GM15510 (cell line): ENCODE results near the gene ARHGAP26.

ENCODE experiments used
- POLR2A ChIP-seq: IDR thresholded peaks from 3 replicates; pipeline ENCODE4 v1.6.1; 2011; ENCODE audit warnings: borderline replicate concordance; ENCODE audit not compliant: insufficient read length; ENCODE audit errors: extremely low read depth

The ARHGAP26 gene

DNA sequence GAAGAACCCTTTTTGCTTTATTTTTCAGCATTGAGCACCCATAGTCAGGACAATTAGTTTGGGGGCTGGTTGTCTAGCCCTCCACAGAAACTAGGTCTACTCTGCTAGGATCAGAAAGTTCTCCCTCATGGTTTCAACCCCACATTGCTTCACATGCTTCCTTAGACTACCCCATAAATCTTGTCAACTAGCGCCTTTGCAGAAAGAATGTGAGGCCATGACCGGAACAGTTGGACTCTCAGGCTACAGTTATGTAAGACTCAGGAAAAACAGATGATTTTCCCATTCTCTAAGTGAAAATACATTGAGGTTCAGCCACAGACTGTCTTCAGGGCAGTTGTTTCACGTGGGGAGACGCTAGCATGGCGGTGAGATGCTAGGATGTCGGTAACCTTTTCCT, 377.7 kb downstream of the ARHGAP26 start:
- TF ChIP-seq POLR2A: no peak

DNA sequence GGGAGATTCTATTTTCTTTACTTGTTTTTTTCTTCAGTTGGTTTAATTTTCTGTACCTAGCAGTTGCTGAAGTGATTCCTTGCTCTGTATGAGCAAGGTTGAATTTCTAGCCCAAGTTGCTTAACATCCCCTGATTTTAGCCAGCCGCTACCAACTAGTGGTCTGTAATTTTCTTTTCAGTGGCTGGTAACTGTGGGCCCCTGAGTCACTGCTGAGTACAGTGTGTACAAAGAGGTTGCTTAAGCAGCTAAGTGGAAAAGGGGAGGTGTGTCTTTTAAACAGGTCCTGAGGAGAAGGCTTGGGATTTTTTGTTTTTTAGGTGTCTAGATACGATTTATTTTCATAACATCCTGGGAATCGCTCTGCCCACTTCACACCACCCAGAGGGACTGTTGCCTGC, 378.6 kb downstream of the ARHGAP26 start:
- TF ChIP-seq POLR2A: no peak

DNA sequence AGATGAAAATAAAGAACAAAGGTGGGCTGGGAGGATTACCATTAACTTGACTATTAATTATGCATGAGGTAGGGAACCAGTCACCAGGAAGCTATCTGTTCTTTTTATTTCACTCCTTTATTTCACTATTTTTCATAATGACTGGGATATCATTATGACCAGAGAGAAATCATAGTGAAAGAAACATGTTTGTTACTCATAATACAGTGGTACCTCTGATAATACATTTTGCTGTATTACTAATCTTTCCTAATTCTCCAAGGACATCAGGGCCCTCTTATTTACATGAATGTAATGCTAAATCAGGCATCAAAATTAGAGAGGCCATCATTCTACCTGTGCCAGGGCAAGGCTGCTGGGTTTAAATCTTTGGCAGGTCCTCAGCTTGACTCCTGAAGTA, 379.6 kb downstream of the ARHGAP26 start:
- TF ChIP-seq POLR2A: no peak

DNA sequence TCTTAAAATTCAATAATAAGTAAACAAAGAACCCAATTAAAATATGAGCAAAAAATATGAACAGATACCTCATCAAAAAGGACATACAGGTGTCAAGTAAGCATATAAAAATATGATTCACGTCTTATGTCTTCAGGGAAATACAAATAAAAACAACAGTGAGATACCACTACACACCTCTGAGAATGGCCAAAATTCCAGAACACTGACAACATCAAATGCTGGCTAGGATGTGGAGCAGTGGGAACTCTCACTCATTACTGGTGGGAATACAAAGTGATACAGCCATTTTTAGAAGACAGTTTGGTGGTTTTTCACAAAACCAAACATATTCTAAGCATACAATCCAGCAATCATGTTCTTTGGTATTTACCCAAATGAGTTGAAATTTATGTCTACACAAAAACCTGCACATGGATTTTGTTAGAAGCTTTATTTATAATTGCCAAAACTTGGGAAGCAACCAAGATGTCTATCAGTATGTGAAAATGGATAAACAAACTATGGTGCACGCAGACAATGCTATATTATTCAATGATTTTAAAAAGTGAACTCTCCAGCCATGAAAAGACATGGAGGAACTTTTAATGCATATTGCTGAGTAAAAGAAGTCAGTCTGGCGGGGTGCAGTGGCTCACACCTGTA, 381.0 kb downstream of the ARHGAP26 start:
- TF ChIP-seq POLR2A: no peak

DNA sequence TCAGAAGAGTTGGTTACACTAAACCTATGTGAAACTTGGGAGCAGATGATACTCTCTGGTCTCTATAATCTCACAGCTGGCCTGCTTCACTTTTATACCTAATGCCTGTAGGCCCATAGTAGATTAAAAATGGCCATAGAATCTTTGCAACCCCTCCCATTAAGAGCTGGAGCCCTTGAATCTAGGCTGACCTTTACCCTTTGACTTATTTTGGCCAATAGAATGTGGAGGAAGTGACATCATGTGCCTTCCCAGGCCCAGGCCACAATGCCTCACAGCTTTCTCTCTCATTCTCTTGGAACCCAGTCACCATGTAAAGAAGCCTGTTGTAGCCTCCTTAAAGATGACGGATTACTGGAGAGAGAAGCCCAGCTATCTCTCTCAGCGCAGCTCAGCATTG, 382.3 kb downstream of the ARHGAP26 start:
- no peak for TF ChIP-seq POLR2A

DNA sequence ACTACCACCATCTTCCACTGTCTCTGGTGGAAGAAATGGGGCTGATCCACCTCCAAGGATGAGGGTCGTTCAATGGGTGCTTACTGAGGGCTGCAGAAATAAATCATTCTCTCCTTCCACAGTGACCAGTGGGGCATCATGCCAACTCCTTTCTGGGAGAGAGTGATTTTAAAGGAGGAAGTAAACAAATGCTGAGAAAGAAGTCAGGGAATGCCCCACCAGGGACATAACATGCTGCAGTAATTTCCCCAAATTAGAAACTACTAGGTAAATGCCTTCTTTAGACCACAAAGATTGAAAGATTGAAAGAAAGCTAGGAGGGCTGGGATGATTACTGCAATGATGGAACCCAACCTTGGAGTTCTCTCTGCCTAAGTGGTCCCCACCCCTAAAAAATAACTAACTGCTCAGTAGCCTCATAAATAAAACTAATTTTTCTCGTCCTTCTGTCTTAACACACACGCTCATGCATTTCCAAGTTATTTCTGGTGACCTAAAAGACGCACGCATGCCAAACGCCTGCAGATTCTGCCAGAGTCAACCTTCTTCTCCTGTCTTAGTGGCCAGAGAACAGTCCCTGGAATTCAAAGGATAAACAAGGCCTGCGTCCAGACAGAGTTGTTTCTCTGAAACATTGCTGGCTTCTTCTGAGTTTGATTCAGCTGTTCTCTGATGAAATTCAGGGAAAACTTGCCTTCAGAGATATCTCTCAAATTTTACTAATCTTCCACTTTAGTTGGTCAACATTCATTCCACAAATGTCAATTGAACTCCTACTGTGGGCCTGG, 383.3 kb downstream of the ARHGAP26 start:
- no peak for TF ChIP-seq POLR2A

DNA sequence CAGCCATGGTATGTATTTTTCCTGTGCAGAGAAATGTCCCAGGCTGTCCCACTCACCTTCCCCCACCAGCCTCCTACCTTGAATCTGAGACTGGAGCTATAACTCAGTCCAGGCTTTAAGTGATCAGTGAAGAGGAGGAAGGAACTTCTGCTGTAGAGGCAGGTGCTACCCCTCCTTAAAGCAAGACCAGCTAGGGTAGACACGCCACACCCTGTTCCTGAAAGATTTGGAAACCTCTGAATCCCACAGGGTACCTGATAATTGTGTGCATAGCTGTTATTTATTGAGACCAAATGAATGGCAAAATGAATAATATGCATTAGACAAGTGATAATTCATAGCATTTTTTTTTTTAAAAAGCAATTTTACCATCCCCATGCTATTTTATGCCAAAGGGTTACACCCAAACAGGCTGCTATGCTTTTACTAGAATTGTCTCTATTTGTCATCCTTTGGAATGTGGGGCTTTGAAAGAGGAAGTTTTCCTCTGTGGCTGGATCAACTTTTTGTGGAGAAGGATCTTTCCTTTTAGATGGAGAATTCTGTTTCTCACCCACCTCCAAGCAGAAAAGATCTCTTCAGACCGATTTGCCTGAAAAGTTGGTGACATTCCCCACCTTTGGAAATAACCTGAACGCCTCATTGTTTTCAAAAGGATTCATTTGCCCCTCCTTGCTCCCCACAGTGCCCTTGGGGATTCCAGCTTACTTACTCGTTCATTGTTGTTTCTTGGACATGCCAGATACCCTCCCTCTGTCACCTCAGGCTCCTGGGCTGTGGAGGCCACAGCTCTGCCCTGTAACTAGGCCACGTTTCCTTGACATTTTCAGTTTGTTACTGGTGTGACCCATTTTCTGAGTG, 384.6 kb downstream of the ARHGAP26 start:
- TF ChIP-seq POLR2A: no peak

DNA sequence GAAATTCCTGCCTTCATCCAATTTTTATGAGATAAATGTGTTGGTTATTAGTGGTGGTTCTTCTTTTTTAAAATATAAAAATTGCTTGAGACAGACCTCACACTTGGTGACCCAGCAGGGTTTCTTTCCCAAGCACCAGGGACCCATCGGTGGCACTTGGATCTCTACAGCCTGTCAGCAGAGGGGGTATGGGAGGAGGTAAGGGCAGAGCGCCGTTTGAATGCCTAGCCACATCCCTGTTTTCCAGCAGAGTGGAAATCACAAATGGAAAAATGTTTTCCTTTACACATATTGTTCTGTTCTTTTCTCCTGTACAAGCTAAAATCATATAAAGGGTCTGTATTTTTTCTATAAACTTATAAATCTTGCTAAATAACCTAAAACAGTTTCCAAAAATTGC, 385.3 kb downstream of the ARHGAP26 start:
- TF ChIP-seq POLR2A: no peak

DNA sequence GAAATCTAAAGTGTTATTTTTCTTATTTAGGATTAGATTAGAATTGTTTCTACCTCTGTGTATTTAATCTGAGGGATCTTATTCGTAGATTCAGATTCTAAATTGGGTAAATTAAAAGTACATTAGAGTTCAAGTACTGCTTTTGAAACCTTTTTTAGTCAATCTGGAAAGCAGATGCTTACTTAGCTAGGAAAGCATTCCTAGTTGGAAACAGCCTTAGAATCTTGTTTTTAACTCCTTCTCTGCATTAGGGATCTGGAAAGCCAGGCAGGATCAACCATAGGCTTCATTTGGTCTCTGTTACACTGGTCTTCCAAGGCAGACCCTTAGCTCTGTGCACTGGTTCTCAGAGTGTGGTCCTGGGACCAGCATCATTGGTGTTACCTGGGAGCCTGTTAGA, 385.9 kb downstream of the ARHGAP26 start:
- no peak for TF ChIP-seq POLR2A

DNA sequence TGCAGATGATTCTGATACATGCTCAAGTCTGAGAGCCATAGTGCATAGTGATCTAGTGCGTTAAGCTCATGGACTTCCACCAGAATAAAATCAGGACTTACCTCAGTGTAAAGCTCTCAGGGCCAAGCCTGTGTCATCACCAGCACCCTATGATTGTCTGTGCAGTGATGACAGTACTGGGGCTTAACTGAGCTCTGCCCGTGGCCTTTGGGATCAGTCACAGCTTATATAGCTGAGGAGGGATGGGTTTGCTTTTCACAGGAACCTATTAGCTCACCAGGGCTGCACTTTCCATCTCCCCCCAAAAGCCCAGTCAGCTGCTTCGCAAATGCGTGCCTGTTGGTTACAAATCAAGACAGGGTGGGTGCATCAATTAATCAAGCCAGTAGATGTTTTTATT, 386.4 kb downstream of the ARHGAP26 start:
- TF ChIP-seq POLR2A: no peak

DNA sequence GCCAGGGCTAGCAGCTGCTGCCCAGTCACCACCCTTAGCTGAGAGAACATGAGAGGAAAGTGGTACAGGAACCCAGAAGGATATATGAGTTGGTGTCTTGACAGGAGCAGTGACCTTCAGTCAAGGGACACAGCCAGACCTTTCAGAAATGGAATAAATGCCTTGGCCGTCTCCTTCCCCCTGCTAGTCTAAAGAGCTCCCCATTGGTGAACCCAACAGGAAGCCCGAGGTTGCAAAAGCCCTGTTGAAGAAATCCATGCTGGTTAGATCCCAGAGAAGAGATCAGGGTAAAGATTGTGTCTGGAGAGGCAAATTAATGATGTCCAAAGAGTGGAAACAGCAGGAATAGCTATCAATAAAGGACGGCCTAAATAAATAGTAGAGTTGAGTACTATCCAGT, 388.9 kb downstream of the ARHGAP26 start:
- TF ChIP-seq POLR2A: no peak

DNA sequence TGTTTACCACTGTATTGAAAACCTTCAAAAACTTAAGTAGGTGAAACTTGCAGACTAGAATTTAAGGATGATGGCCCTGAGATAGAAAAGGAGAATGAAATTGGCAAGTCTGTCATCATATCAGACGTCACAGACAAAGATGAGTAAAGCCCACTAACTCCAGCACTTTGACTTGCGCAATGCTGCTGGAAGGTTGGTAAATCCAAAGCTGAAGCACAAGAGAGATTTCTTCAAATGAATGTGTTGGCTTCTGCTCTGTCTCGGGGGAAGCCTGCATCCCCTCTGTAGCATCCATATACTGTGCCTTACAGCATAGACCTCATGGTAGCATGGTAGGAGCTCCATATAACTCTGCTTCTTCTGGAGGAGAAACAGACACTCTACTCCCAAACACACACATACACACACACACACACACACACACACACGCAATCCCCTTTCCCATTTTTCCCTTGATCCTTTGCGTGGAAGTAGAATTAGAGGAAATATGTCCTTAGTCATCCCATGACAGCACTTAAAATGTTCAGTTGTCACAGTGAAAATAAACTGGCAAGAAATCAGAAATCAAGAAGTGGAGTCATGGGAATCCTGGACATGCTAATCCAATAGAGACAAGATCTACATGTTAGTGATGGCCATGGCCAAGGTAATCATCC, 391.8 kb downstream of the ARHGAP26 start:
- TF ChIP-seq POLR2A: no peak

DNA sequence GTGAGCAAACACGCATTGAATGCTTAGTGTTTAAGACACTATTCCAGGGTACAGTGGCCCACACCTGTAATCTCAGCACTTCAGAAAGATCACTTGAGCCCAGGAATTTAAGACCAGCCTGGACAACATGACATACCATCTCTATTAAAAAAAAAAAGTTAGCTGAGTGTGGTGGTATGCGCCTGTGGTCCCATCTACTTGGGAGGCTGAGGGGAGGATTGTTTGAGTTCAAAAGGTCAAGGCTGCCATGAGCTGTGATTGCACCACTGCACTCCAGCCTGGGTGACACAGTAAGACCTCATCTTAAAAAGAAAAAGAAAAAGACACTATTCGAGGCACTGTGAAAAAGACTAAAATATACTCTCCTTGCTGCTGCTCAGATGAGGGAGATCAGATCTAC, 392.6 kb downstream of the ARHGAP26 start:
- TF ChIP-seq POLR2A: no peak

DNA sequence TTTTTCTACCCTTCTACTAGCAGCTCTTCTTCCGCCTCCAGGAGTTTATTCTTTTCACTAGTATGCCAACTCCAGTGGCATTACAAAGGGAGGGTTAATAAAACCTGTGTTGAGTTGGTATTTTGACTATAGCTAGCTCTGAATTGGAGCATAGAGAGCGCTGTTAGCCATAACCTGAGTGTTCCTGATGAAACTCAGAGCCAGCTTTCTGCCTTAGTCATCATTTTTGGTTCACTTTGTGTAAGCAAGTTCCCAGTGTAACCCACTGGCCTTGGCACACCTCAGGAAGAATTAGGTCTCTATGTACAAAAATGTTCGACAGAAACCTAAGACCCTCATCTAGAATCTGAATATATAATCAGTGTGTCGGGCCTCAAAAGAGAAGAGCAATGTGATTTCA, 394.4 kb downstream of the ARHGAP26 start:
- no peak for TF ChIP-seq POLR2A

DNA sequence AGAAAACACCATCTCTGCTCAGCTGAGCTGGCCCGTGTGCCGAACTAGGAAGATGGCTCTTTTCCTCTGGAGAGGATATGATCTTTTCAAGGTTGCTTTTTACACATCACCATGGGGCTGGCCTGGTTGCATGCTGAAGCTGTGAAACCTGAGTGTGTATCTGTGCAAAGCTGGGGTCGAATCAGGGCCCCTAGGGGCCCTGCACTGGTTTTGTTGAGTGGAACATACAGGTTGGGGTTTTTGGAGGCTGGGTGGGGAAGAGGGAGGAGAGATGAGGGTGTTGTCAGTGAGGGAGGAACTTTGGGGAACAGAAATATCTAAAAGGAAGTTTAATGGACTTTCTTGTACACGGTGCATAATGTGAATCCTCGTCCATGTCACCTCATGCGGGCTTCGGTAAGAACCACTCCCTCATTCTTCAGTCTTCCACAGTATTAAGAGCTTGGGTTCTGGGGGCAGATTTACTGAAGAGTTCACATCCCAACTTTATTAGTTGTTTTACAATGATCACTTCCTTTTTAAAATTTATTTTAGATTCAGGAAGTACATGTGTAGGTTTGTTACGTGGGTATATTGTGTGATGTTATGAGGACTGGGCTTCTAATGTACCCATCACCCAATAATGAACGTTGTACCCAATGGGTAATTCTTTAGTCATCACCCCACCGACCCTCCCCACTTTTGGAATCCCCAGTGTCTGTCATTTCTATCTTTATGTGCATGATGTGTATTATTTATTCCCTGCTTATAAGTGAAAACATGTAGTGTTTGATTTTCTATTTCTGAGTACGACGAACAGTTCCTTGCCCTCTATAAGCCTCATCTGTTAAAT, 395.1 kb downstream of the ARHGAP26 start:
- TF ChIP-seq POLR2A: no peak

DNA sequence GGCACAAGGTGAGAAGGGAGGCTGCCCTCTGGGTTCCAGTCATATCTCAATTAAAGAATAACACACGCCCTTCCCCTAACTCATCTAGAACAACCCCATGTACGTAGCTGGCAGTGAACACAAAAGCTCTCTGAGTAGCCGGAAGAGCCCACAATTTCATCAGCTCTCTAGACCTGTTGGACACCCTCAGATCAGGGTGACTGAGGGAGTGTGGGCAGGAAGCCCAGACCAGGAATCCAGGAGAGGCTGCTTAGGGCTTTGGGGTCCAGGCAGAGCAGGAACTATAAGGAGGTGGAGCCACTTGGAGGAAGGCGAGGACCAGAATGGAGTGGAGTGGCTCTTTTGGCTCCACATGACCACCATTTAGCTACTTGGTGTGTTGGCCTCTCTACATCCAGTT, 395.9 kb downstream of the ARHGAP26 start:
- TF ChIP-seq POLR2A: no peak
